ENCODE data around the gene TXNRD1.

TXNRD1 gene

GRCh38 chr12:104350211-104351056, 134.9 kb downstream of the TXNRD1 start:
- DNase-seq (ENCODE audit: low spot score): no peak

- no peak for DNase-seq (ENCODE audit: low spot score)
Measured at GRCh38 chr12:104351057-104351983, 135.7 kb downstream of the TXNRD1 start.

- DNase-seq (ENCODE audit: low spot score): no peak
Measured at GRCh38 chr12:104352106-104352713, 136.6 kb downstream of the TXNRD1 start.

- DNase-seq (ENCODE audit: low spot score): no peak
Measured at GRCh38 chr12:104353012-104353981, 137.7 kb downstream of the TXNRD1 start.

GRCh38 chr12:104354167-104354867, 138.7 kb downstream of the TXNRD1 start:
- no peak for DNase-seq (ENCODE audit: low spot score)

GRCh38 chr12:104354868-104355570, 139.4 kb downstream of the TXNRD1 start:
- DNase-seq (ENCODE audit: low spot score): no peak

- no peak for DNase-seq (ENCODE audit: low spot score)
Measured at GRCh38 chr12:104355630-104356029, 140.1 kb downstream of the TXNRD1 start.

- DNase-seq (ENCODE audit: low spot score): no peak
Measured at GRCh38 chr12:104356231-104357115, 140.9 kb downstream of the TXNRD1 start.

GRCh38 chr12:104357421-104357952, 141.9 kb downstream of the TXNRD1 start:
- DNase-seq (ENCODE audit: low spot score): no peak

- DNase-seq (ENCODE audit: low spot score): peak; percentile 70
Measured at GRCh38 chr12:104358353-104359003, 142.9 kb downstream of the TXNRD1 start.

- DNase-seq (ENCODE audit: low spot score): no peak
Measured at GRCh38 chr12:104359216-104359615, 143.6 kb downstream of the TXNRD1 start.

GRCh38 chr12:104360157-104360556, 144.6 kb downstream of the TXNRD1 start:
- DNase-seq (ENCODE audit: low spot score): no peak

GRCh38 chr12:104360983-104361707, 145.6 kb downstream of the TXNRD1 start:
- no peak for DNase-seq (ENCODE audit: low spot score)

- no peak for DNase-seq (ENCODE audit: low spot score)
Measured at GRCh38 chr12:104365921-104366410, 150.4 kb downstream of the TXNRD1 start.

- no peak for DNase-seq (ENCODE audit: low spot score)
Measured at GRCh38 chr12:104369708-104370107, 154.1 kb downstream of the TXNRD1 start.

- DNase-seq (ENCODE audit: low spot score): no peak
Measured at GRCh38 chr12:104371043-104371870, 155.7 kb downstream of the TXNRD1 start.
